CD1c-positive myeloid dendritic cell (primary cell): ENCODE data around the gene PIK3AP1.

Experiments
- DNase-seq: peaks from one replicate; pipeline ENCODE4 v3.0.0-alpha.2; 2016; ENCODE audit errors: extremely low spot score

PIK3AP1 gene

DNA sequence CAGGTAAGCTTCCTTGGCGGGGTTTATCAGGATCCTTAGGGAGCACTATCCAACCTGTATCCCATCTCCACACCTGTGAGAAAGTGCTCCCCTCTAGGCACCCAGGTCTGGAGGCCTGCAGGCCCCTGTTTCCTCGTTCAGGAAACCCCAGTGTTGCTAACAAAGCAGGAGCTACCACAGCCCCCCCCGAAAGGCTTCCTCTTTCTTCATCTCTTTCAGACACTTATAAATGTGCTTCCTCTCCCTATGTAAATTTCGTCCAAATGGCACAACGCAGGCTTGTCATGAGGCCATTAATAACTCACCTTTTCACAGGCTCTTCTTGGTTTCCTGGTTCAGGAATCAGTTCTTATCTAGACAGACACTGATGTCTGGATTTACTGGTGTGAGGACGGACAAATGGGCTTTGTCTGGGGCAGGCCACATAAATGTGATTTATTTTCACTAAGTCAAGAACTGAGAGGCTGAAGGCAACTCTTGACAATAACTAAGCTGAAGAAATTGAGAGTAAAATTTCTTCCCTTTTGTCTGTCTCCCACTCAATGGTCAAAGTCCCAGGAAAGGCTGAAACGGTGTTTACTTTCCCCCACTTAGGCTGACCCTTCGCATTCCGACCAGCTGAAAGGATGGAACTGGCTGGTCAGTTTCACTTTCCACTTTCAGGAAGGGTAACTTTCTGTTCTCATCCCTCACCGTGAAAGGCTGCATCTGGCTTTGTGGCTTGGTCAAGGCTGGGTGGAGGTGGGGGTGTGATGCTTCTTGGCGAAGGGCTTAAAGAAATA is 46.8 kb downstream of the PIK3AP1 start:
- DNase-seq, result peak; percentile 81

DNA sequence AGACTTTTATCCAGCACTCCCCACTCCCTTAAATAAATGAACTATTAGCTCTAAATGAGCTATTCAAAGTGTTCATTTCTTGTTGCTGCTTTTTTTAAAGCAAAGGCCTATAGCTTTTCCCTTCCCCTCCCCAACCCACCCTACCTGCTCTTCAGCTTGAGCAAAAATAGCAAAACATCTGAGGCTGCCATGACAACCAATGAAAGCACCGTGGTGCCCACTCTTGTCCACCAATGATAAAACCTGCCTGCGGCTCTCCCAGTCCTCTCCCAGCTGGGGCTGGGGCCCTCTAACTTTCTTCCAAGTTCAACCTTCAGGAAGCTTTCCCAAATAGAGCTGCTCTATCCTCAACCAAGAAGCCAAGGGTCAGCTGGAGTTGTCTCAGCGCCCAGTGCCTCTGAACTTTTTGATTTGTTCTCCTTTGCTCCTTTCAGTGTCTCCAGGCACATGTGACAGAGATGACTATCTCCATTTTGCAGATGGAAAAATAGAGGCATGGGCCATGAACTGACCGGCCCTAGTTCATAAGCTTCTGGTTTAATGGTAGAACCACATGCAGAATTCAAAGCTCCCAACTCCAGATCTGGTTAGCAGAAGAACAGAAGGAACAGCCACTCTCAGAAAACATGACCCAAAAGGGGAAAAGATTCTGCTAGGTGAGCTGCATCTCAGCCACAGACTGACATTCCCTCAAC is 47.7 kb downstream of the PIK3AP1 start:
- no peak for DNase-seq

DNA sequence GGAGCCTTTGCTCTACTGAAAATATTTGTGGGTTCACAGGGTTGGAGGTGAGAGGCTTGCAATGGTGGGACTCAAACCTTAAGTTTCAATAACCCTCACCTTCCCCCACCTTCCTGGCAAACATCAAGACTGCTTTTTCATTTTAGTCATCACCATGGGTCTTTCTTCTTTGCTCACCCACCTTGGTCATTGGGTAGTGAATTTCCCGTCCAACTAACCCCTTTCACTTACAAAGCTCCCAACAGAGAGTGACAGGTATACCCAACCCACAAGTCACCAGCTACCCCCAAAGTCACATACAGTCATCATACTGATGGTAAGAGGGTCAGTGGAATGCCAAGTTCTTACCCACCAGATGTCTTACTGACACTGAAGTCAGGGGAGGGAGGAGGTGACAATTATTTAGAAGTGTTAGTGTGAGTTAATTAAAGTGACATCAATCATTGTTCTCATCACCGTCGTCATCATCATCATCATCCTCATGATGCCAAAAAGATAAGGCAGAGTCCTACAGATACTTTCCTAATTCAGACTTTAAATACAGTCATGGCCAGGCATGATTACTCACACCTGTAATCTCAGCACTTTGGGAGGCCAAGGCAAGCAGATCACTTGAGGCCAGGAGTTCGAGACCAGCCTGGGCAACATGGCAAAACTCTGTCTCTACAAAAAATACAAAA is 49.0 kb downstream of the PIK3AP1 start:
- no peak for DNase-seq

DNA sequence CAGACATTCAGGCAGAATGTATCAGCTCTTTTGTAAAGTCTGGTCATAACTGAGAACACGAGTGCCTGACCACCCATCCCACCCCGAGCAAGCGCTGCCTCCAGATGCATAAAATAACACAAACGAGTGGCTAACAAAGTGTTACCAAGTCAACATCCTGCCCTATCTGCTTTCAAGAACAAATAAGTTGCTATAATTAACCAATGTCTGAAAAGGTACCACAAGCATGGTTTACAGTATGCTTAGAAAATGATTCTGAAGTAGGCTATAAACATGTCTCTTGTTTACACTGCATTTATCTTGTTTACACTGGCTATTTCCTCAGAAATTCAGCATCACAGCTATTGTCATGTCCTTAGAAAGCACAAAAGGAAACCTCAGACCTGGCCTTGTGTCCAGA is 49.5 kb downstream of the PIK3AP1 start:
- DNase-seq, result no peak

DNA sequence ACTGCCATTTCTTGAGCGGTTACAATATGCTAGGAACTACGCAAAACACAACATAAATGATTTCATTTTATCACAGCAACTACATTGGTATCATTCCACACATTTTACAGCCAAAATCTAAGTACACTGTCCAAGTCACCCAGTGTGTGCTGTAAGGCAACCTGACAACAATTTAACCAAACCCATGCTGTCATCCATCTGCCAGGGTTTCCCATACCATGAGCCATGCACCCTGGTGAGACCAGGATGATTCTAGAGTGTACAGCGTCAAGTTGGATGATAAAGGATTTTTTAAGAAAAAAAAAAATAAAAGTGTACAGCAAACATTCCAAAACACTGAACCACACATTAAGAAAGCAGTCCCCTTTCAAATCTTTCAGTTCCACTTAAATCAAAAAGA is 52.9 kb downstream of the PIK3AP1 start:
- DNase-seq, result no peak

GRCh38 chr10:96666741-96667140 is 53.6 kb downstream of the PIK3AP1 start:
- DNase-seq, result no peak

- DNase-seq, result no peak
Observed at GRCh38 chr10:96665306-96665705, 55.0 kb downstream of the PIK3AP1 start.

GRCh38 chr10:96664563-96664962 is 55.8 kb downstream of the PIK3AP1 start:
- DNase-seq, result no peak

GRCh38 chr10:96663797-96664196 is 56.5 kb downstream of the PIK3AP1 start:
- no peak for DNase-seq

DNA sequence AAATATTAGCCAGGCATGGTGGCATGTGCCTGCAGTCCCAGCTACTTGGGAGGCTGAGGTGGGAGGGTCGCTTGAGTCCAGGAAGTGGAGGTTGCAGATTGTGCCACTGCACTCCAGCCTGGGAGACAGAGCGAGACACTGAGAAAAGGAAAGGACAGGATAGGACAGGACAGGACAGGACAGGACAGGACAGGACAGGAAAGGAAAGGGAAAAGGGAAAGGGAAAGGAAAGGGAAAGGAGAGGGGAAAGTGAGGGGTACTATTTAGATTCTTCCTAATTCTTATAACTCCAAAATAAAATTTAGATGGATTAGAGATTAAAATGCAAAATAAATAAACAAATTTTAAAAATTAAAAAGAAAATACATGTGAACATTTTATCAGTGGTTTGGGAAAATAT is 58.7 kb downstream of the PIK3AP1 start:
- no peak for DNase-seq

- peak; percentile 28 for DNase-seq
Observed at GRCh38 chr10:96660297-96660696, 60.0 kb downstream of the PIK3AP1 start.

- no peak for DNase-seq
Observed at GRCh38 chr10:96658844-96659243, 61.5 kb downstream of the PIK3AP1 start.

- DNase-seq, result no peak
Observed at GRCh38 chr10:96657385-96657784, 62.9 kb downstream of the PIK3AP1 start.

DNA sequence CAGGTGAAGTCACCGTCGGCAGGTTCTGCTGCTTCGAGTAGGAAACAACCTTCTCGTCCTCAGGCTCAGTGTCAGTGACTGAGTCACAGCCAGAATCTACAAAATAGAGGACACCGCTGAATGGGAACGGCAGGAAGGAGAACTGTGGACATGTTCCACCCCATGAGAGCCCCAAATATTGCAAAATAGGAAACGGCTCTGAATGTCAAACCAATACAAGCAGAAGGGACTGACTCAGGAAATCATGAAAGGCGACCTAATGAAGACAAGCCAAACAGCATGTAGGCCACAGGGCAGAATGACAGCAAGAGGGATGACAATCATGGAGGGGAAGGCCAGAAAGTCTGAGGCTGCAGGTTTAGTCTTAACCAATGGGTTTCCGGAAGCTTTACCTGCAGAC is 63.5 kb downstream of the PIK3AP1 start:
- peak; percentile 69 for DNase-seq

GRCh38 chr10:96656198-96656577 is 64.1 kb downstream of the PIK3AP1 start:
- peak; percentile 37 for DNase-seq

DNA sequence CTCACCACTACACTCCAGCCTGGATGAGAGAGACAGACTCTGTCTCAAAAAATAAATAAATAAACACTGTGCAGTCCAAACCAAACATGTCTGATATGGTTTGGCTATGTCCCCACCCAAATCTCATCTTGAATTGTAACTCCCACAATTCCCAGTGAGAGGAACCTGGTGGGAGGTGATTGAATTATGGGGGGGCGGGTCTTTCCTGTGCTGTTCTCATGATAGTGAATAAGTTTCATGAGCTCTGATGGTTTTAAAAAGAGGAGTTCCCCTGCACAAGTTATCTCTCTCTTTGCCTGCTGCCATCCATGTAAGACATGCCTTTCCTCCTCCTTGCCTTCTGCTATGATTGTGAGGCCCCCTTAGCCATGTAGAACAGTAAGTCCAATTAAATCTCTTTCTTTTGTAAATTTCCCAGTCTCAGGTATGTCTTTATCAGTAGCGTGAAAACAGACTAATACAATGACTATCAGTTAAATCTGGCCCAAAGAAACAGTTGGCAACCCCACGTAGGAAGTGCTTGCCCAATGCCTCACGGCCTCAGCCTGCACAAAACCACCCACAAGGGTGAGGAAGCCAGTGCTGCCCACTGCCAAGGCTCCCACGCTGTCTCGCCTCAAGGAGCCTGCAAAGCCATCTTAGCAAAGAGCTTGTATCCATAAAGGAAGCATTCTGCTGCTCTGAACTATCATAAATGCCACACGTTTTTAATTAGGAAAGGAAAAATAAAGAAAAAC is 64.7 kb downstream of the PIK3AP1 start:
- DNase-seq, result peak; percentile 72

GRCh38 chr10:96651998-96652431 is 68.3 kb downstream of the PIK3AP1 start:
- peak; percentile 74 for DNase-seq

- DNase-seq, result no peak
Observed at GRCh38 chr10:96650958-96651357, 69.4 kb downstream of the PIK3AP1 start.

GRCh38 chr10:96648297-96648696 is 72.0 kb downstream of the PIK3AP1 start:
- peak; percentile 71 for DNase-seq

GRCh38 chr10:96647466-96647865 is 72.8 kb downstream of the PIK3AP1 start:
- DNase-seq, result no peak

- DNase-seq, result peak; percentile 79
Observed at GRCh38 chr10:96646751-96647166, 73.6 kb downstream of the PIK3AP1 start.

- DNase-seq, result peak; percentile 15
Observed at GRCh38 chr10:96646301-96646700, 74.0 kb downstream of the PIK3AP1 start.
